GM21390 (cell line): ENCODE data around the gene MKRN2.
"Not testable (repeated sequence)": the region's sequence is repeated elsewhere in the genome, so short reads cannot be mapped to it uniquely, and the experiment has no call there.

ENCODE experiments used
- ATAC-seq: cut with Tn5 transposase; IDR thresholded peaks from one replicate; pipeline ENCODE4 v1.9.1; 2021; ENCODE audit not compliant: unreplicated experiment

Gene MKRN2

GRCh38 chr3:12629560-12629959 is 72.7 kb downstream of the MKRN2 start:
- no peak for ATAC-seq

- no peak for ATAC-seq
Observed at GRCh38 chr3:12630292-12630691, 73.4 kb downstream of the MKRN2 start.

DNA sequence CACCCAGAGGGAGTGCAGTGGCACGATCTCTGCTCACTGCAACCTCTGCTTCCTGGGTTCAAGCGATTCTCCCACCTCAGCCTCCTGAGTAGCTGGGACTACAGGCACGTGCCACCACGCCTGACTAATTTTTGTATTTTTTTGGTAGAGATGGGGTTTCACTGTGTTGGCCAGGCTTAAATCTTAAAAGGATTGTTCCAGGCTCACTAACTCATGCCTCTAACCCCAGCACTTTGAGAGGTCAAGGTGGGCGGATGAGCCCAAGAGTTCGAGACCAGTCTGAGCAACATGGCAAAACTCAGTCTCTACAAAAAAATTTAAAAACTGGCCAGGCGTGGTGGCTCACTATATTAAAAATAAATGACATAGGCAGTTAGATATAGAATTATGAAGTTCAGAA is 74.0 kb downstream of the MKRN2 start:
- not testable (repeated sequence) for ATAC-seq

GRCh38 chr3:12632523-12632922 is 75.6 kb downstream of the MKRN2 start:
- no peak for ATAC-seq

DNA sequence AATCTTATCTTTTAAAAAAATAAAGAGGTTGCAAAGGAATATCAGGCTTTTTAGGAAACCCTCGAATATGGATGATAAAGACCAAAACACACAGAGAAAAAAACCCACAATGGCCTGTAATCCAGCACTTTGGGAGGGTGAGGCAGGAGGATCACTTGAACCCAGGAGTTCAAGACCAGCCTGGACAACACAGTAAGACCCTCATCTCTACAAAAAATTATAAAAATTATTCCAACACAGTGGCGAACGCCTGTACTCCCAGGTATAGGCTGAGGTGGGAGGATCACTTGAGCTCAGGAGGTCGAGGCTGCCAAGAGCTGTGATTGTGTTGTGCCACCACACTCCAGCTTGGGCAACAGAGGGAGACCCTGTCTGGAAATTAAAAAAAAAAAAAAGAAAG is 76.2 kb downstream of the MKRN2 start:
- no peak for ATAC-seq
